GM19468 (cell line): ENCODE data around the gene PRSS8.

Source experiments
- ATAC-seq: cut with Tn5 transposase; IDR thresholded peaks from one replicate; pipeline ENCODE4 v1.9.1; 2021; ENCODE audit warnings: mild to moderate bottlenecking, moderate library complexity, moderate number of reproducible peaks; ENCODE audit not compliant: unreplicated experiment; ENCODE audit errors: extremely low read depth

PRSS8 gene

GRCh38 chr16:31085411-31085810 lies 50.1 kb downstream of the PRSS8 start:
- ATAC-seq, result no peak

DNA sequence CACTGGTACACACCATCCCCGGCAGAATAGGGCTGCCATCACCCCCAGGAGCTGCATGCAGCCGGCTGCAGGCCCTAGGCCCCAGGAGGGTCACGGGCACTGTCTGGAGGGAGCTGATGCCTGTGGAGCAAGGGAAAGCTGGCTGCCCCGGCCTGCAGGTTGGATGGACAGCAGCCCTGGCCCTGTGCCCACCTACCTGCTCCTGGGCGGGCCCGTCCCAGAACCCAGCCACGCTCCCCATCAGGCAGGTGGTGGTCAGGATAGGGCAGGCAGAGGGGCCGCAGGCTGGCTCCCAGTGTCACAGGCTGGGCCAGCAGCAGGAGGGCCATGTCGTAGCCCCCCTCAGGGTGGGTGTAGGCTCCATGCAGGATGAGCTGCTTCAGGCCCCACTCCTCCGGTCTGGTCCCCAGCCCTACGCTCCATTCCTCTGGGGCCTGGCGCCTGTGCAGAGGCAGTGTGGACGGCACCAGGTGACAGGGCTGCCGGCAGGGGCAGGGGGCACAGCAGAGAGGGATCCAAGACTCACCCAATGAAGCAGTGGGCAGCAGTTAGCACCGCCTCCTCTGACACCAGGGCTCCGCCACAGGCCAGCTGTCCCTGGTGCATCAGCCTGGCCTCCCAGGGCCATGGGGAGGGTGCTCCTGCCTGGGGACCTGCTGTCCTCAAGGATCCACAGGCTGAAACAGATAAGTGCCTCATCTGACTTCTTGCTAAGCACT lies 50.8 kb downstream of the PRSS8 start:
- ATAC-seq, result no peak

GRCh38 chr16:31083981-31084380 lies 51.5 kb downstream of the PRSS8 start:
- ATAC-seq, result no peak

DNA sequence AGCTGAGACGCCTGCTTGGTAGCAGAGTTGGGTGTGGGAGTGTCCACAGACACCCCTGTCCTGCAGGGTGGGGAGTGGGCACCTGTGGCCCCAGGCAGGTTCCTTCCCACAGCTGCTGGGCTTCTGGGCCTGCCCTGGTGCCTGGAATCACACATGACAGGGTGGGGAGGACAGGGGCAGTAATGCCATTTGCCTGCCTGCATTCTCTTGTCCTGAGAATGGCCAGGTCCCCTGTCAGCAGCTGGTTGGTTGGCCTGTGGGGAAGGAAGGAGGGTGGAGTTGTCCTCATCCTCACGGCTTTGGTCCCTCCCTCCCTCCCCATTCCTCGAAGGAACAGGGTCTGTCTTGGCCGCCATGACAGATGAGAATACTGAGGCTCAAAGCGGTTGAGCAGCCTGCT lies 52.0 kb downstream of the PRSS8 start:
- no peak for ATAC-seq

GRCh38 chr16:31083081-31083480 lies 52.4 kb downstream of the PRSS8 start:
- ATAC-seq, result no peak

GRCh38 chr16:31082368-31083045 lies 53.0 kb downstream of the PRSS8 start:
- ATAC-seq, result no peak
